Thoracic aorta endothelial cell (primary cell): ENCODE data around the gene ANKHD1. TPM values are rescaled to one million over a fixed set of nuclear protein-coding genes. Genes with fewer than 3 reads are reported as not detected.

Experiments
- small RNA-seq: library from RNA; depleted of rRNA; stranded (forward); fragments of <200 nt; gene quantifications from one replicate; pipeline ENCODE3, GENCODE V24; 2012
- total RNA-seq: library from RNA; depleted of rRNA; stranded (reverse); fragments of >200 nt; gene quantifications from 2 replicates; pipeline ENCODE4 v1.2.3, GENCODE V29; 2012

Gene ANKHD1, protein sequence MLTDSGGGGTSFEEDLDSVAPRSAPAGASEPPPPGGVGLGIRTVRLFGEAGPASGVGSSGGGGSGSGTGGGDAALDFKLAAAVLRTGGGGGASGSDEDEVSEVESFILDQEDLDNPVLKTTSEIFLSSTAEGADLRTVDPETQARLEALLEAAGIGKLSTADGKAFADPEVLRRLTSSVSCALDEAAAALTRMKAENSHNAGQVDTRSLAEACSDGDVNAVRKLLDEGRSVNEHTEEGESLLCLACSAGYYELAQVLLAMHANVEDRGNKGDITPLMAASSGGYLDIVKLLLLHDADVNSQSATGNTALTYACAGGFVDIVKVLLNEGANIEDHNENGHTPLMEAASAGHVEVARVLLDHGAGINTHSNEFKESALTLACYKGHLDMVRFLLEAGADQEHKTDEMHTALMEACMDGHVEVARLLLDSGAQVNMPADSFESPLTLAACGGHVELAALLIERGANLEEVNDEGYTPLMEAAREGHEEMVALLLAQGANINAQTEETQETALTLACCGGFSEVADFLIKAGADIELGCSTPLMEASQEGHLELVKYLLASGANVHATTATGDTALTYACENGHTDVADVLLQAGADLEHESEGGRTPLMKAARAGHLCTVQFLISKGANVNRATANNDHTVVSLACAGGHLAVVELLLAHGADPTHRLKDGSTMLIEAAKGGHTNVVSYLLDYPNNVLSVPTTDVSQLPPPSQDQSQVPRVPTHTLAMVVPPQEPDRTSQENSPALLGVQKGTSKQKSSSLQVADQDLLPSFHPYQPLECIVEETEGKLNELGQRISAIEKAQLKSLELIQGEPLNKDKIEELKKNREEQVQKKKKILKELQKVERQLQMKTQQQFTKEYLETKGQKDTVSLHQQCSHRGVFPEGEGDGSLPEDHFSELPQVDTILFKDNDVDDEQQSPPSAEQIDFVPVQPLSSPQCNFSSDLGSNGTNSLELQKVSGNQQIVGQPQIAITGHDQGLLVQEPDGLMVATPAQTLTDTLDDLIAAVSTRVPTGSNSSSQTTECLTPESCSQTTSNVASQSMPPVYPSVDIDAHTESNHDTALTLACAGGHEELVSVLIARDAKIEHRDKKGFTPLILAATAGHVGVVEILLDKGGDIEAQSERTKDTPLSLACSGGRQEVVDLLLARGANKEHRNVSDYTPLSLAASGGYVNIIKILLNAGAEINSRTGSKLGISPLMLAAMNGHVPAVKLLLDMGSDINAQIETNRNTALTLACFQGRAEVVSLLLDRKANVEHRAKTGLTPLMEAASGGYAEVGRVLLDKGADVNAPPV (N-terminal part only)
- 94.7 and 111 TPM in 2 replicates for total RNA-seq

GRCh38 chr5:140401362-140402257, at the start of gene ANKHD1:
Gene ANKHD1, plus strand, starts transcription at chr5:140401833. Its CDS starts 135 bp downstream, at chr5:140401968.

GRCh38 chr5:140360101-140360500, 41.5 kb upstream of the ANKHD1 start, which contains the start of gene SLC4A9:
Gene SLC4A9, plus strand, starts transcription at chr5:140360194. Its CDS starts 43 bp downstream, at chr5:140360237.

GRCh38 chr5:140547508-140548299, 146.1 kb downstream of the ANKHD1 start, which contains the start of gene EIF4EBP3:
Gene EIF4EBP3, plus strand, starts transcription at chr5:140547662. Its CDS starts 76 bp downstream, at chr5:140547738.

DNA sequence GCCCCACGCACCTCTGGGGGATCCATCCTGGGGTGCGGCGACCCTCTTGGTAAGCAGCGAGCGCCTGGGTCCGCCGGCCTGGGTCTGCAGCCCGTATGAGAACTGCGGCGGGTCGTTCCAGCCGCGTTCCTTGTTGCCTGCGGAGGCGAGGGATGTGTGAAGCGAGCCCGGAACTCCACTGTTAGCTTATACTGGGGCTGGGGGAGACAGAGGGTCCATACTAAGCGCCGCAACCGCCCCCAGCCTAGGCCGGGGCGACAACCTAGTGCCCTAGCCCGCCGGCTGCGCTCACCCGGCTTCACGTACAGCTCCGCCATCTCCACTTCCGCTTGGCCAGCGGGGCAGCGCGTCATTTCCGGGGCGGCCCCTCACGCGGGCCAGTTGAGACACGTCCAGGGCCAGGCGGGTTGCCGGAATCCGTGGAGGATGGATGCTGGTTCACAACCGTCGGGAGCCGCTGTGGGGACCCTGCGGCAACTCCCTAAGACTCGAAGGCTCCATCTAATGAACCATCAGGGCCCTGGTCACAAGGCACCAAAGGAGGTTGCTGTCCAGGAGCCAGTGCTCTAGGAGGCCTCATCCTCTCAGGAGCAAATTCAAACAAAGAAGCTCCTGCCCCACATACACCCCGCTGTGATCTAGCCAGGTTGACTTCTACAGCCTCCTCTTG, 155.6 kb downstream of the ANKHD1 start, which contains the start of gene SRA1:
Gene SRA1 (minus strand): TSS at position 338 of the 670 bp plus-strand sequence. CDS start 21 bp downstream, at position 317.

GRCh38 chr5:140564196-140565023, 162.8 kb downstream of the ANKHD1 start, which contains the start of the genes APBB3 and SLC35A4:
Gene APBB3, minus strand, starts transcription at chr5:140564598. Its CDS starts 353 bp downstream, at chr5:140564245.
Gene SLC35A4, plus strand, starts transcription at chr5:140564828. Its CDS starts 2,342 bp downstream, at chr5:140567170.

Small RNA genes lying within 50 kb of the gene (small RNA-seq; reads per million reads assigned to genes)
- gene RF00279 (not detected), gene RF00443 (not detected), gene RNU4-14P (not detected)

Other genes starting within 250 kb of the ANKHD1 start
- gene CYSTM1, start 226.6 kb upstream of the ANKHD1 start, total RNA-seq = 20.6 and 25.1 TPM in 2 replicates
- 141 and 146 TPM in 2 replicates for gene PFDN1, start 98.7 kb upstream of the ANKHD1 start, total RNA-seq
- gene HBEGF, start 55.2 kb upstream of the ANKHD1 start, total RNA-seq = 27.0 and 27.8 TPM in 2 replicates
- gene SLC4A9, start 41.6 kb upstream of the ANKHD1 start, total RNA-seq = not detected in 2 replicates
- 0.53 and 1.7 TPM in 2 replicates for gene EIF4EBP3, start 145.8 kb downstream of the ANKHD1 start, total RNA-seq
- gene SRA1, start 155.6 kb downstream of the ANKHD1 start, total RNA-seq = 20.5 and 25.5 TPM in 2 replicates
- gene APBB3, start 162.8 kb downstream of the ANKHD1 start, total RNA-seq = 5.6 and 6.1 TPM in 2 replicates
- gene SLC35A4, start 163.0 kb downstream of the ANKHD1 start, total RNA-seq = 28.6 and 34.2 TPM in 2 replicates
- 0.14 and 0.40 TPM in 2 replicates for gene CD14, start 231.3 kb downstream of the ANKHD1 start, total RNA-seq
- 21.3 and 49.0 TPM in 2 replicates for gene TMCO6, start 237.6 kb downstream of the ANKHD1 start, total RNA-seq
- 30.3 and 31.0 TPM in 2 replicates for gene NDUFA2, start 245.8 kb downstream of the ANKHD1 start, total RNA-seq
- 105 and 117 TPM in 2 replicates for gene IK, start 246.0 kb downstream of the ANKHD1 start, total RNA-seq